Anterior cingulate cortex (tissue), 58 donors: ENCODE data around the gene TACR1.
"Not testable (repeated sequence)": the region's sequence is repeated elsewhere in the genome, so short reads cannot be mapped to it uniquely, and the experiment has no call there.

Experiments
- DNase-seq, 58 donors: peaks; one replicate each; lab custom pipeline; 2025; lab: John Stamatoyannopoulos, UW

Gene TACR1

GRCh38 chr2:75195076-75195691, 4.1 kb downstream of the TACR1 start:
- DNase-seq = no peak

- no peak for DNase-seq
Observed at GRCh38 chr2:75194184-75194868, 5.0 kb downstream of the TACR1 start.

GRCh38 chr2:75192496-75192895, 6.8 kb downstream of the TACR1 start:
- DNase-seq = no peak

- DNase-seq = no peak
Observed at GRCh38 chr2:75190271-75190990, 8.9 kb downstream of the TACR1 start.

- DNase-seq = no peak
Observed at GRCh38 chr2:75186821-75187220, 12.5 kb downstream of the TACR1 start.

GRCh38 chr2:75182606-75183005, 16.7 kb downstream of the TACR1 start:
- no peak for DNase-seq

- no peak for DNase-seq
Observed at GRCh38 chr2:75180476-75180875, 18.8 kb downstream of the TACR1 start.

- no peak for DNase-seq
Observed at GRCh38 chr2:75177427-75177826, 21.9 kb downstream of the TACR1 start.

- DNase-seq = no peak
Observed at GRCh38 chr2:75175456-75175855, 23.9 kb downstream of the TACR1 start.

- DNase-seq = no peak
Observed at GRCh38 chr2:75174981-75175380, 24.3 kb downstream of the TACR1 start.

GRCh38 chr2:75174519-75174918, 24.8 kb downstream of the TACR1 start:
- DNase-seq = no peak

- DNase-seq = no peak
Observed at GRCh38 chr2:75173740-75174139, 25.6 kb downstream of the TACR1 start.

- DNase-seq = not testable (repeated sequence)
Observed at GRCh38 chr2:75171423-75171822, 27.9 kb downstream of the TACR1 start.

- DNase-seq = no peak
Observed at GRCh38 chr2:75170889-75171288, 28.4 kb downstream of the TACR1 start.

GRCh38 chr2:75168186-75168585, 31.1 kb downstream of the TACR1 start:
- DNase-seq = no peak

GRCh38 chr2:75166491-75166890, 32.8 kb downstream of the TACR1 start:
- no peak for DNase-seq

- DNase-seq = no peak
Observed at GRCh38 chr2:75162897-75163296, 36.4 kb downstream of the TACR1 start.

GRCh38 chr2:75162259-75162658, 37.1 kb downstream of the TACR1 start:
- no peak for DNase-seq

- DNase-seq = no peak
Observed at GRCh38 chr2:75157435-75157834, 41.9 kb downstream of the TACR1 start.

GRCh38 chr2:75155115-75155514, 44.2 kb downstream of the TACR1 start:
- no peak for DNase-seq

GRCh38 chr2:75153221-75153620, 46.1 kb downstream of the TACR1 start:
- DNase-seq = no peak

- DNase-seq = not testable (repeated sequence)
Observed at GRCh38 chr2:75152243-75152642, 47.1 kb downstream of the TACR1 start.
